AG04450 (cell line): Measurements from ENCODE around the gene TFR2. TPM values are rescaled to one million over a fixed set of nuclear protein-coding genes. Genes with fewer than 3 reads are reported as not detected.

ENCODE experiments used
- CTCF ChIA-PET: fragments of 300-600, 350-600 bp; formaldehyde crosslinking; extraction: SDS; loops from one replicate; lab custom pipeline; 2022; ENCODE audit warnings: antibody characterized with exemption, inconsistent platforms; lab: Charles Lee
- POLR2A ChIA-PET: fragments of 350-600 bp; formaldehyde crosslinking; extraction: SDS; loops from one replicate; lab custom pipeline; 2021; ENCODE audit warnings: antibody characterized with exemption, inconsistent platforms; lab: Yijun Ruan, JAX
- DNase-seq: peaks from one replicate; pipeline ENCODE4 v3.0.0-alpha.2; 2011; ENCODE audit warnings: low read depth, low spot score
- H3K27ac ChIP-seq: one replicate; pipeline ENCODE4 v1.5.1; 2012; ENCODE audit warnings: low read depth, low read length, control low read depth
- H3K27me3 ChIP-seq: one replicate; pipeline ENCODE4 v1.6.0; 2012; ENCODE audit warnings: low read length; ENCODE audit not compliant: control insufficient read depth, insufficient read depth
- H3K4me3 ChIP-seq: 2 replicates; pipeline ENCODE4 v1.5.1; 2011; ENCODE audit warnings: mild to moderate bottlenecking, low read depth, low read length, control low read depth
- H3K9me3 ChIP-seq: 2 replicates; pipeline ENCODE4 v1.5.1; 2012; ENCODE audit warnings: low read length; ENCODE audit not compliant: control insufficient read depth, insufficient read depth
- CTCF ChIP-seq: IDR thresholded peaks from 2 replicates; pipeline ENCODE4 v1.5.1; 2011; ENCODE audit warnings: low read depth, low read length, control low read depth, inconsistent platforms
- polyA plus RNA-seq: library from polyadenylated mRNA; depleted of rRNA; stranded (reverse); fragments of >200 nt; gene quantifications from 2 replicates; pipeline ENCODE4 v1.2.3, GENCODE V29; 2011

Gene TFR2
- polyA plus RNA-seq, 1 experiment, result 0.05 TPM

- CTCF ChIA-PET, result interaction anchor here (1.2 kb wide), 1 partner anchor 20 kb away, joined by 3 read pairs; no protein-coding TSS in a partner anchor
- Histone ChIP-seq H3K9me3 (no peaks in the 10 kb centered on the region; the same call in 1 of the 2 replicates), H3K27ac (no peak overlapping the region), H3K4me3 (no peak overlapping the region), H3K27me3 (no peaks in the 10 kb centered on the region)
- no peak for DNase-seq
- POLR2A ChIA-PET, result no interaction called here
- no peak for TF ChIP-seq CTCF
Observed at GRCh38 chr7:100580466-100581283, 60.7 kb downstream of the TFR2 start.

- CTCF ChIA-PET, result no interaction called here
- POLR2A ChIA-PET, result interaction anchor here (0.6 to 1.1 kb wide), 2 partner anchors 93 to 95 kb away, joined by 3 read pairs; partner anchors contain the start of gene GNB2
- DNase-seq, result no peak
Observed at GRCh38 chr7:100578246-100579183, 62.8 kb downstream of the TFR2 start.

GRCh38 chr7:100577507-100577906, 63.8 kb downstream of the TFR2 start:
- CTCF ChIA-PET, result no interaction called here
- no peak for TF ChIP-seq CTCF
- H3K27me3 ChIP-seq, result no peaks in the 10 kb centered on the region
- no peaks in the 10 kb centered on the region; the same call in 1 of the 2 replicates for H3K9me3 ChIP-seq
- H3K27ac ChIP-seq, result no peak overlapping the region
- no peak overlapping the region for H3K4me3 ChIP-seq
- DNase-seq, result no peak
- POLR2A ChIA-PET, result interaction anchor here (0.6 to 2.3 kb wide), 3 partner anchors 8 to 96 kb away, joined by 3 to 12 read pairs (median 3); partner anchors contain the start of genes FBXO24, GNB2 and LRCH4

More at GRCh38 chr7:100578246-100579183, 62.8 kb downstream of the TFR2 start:
- TF ChIP-seq CTCF, result no peak
- H3K27ac ChIP-seq, result no peak overlapping the region
- H3K9me3 ChIP-seq, result no peaks in the 10 kb centered on the region; the same call in 1 of the 2 replicates
- no peaks in the 10 kb centered on the region for H3K27me3 ChIP-seq
- H3K4me3 ChIP-seq, result no peak overlapping the region

GRCh38 chr7:100577103-100577502, 64.2 kb downstream of the TFR2 start:
- Histone ChIP-seq H3K27ac (no peak overlapping the region), H3K9me3 (no peaks in the 10 kb centered on the region; the same call in 1 of the 2 replicates), H3K4me3 (no peak overlapping the region), H3K27me3 (no peaks in the 10 kb centered on the region)
- TF ChIP-seq CTCF, result no peak
- CTCF ChIA-PET, result no interaction called here
- no peak for DNase-seq
- POLR2A ChIA-PET, result interaction anchor here (0.6 to 2.3 kb wide), 2 partner anchors 9 to 12 kb away, joined by 3 to 12 read pairs; partner anchors contain the start of genes FBXO24 and LRCH4
